ENCODE data around the gene HSP90B1. TPM values are rescaled to one million over a fixed set of nuclear protein-coding genes. Genes with fewer than 3 reads are reported as not detected.

Gene HSP90B1
- total and polyA plus RNA-seq, 2 of the 13 experiments (the other 11 are each of a cell fraction or from before 2014, with no cell fraction given), result 800 to 954 TPM

- no peak for TF ChIP-seq SMAD1 (CRISPR knock-in tag; IDR thresholded peaks at IDR 0.05; ENCODE audit: borderline replicate concordance, low read depth)
- peak; percentile 87 for TF ChIP-seq PTBP1 (IDR thresholded peaks at IDR 0.05; ENCODE audit: low read depth, low read length, poor library complexity, severe bottlenecking)
- TF ChIP-seq ISX (CRISPR knock-in tag; conservative IDR thresholded peaks at IDR 0.05), result no peak
- TF ChIP-seq NR2F2 (IDR thresholded peaks at IDR 0.05; ENCODE audit: borderline replicate concordance, low read depth), result peak; percentile 25; the same call in 1 of the 2 replicates
- no peak for TF ChIP-seq ZNF326 (CRISPR knock-in tag; IDR thresholded peaks at IDR 0.05; ENCODE audit: borderline replicate concordance)
- TF ChIP-seq EED (CRISPR knock-in tag; IDR thresholded peaks at IDR 0.05), result peak; percentile 89; the same call in 1 of the 2 replicates
- no peak for TF ChIP-seq PLRG1 (conservative IDR thresholded peaks at IDR 0.05)
- no peak for TF ChIP-seq SMARCC2 (IDR thresholded peaks at IDR 0.05)
- TF ChIP-seq, protein P1, sequence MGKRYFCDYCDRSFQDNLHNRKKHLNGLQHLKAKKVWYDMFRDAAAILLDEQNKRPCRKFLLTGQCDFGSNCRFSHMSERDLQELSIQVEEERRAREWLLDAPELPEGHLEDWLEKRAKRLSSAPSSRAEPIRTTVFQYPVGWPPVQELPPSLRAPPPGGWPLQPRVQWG (CRISPR knock-in tag; IDR thresholded peaks at IDR 0.05; ENCODE audit: borderline replicate concordance, low read depth), result no peak
- 0 out of 2 replicates have a peak, but pooled peaks have one; percentile 21 for TF ChIP-seq ZBTB33 (CRISPR knock-in tag; IDR thresholded peaks at IDR 0.05)
- no peak for TF ChIP-seq CCAR2 (optimal IDR thresholded peaks at IDR 0.05; ENCODE audit: low read depth, low read length)
- TF ChIP-seq NFE2 (CRISPR knock-in tag; IDR thresholded peaks at IDR 0.05), result no peak
- 0 out of 2 replicates have a peak, but pooled peaks have one; percentile 35 for TF ChIP-seq ZNF616 (CRISPR knock-in tag; IDR thresholded peaks at IDR 0.05; ENCODE audit: low read depth)
- peak; percentile 80; the same call in 1 of the 2 replicates for TF ChIP-seq TFDP1 (CRISPR knock-in tag; IDR thresholded peaks at IDR 0.05; ENCODE audit: borderline replicate concordance)
- peak; percentile 71 for TF ChIP-seq ZNF331 (CRISPR knock-in tag; IDR thresholded peaks at IDR 0.05)
- TF ChIP-seq, protein P2, sequence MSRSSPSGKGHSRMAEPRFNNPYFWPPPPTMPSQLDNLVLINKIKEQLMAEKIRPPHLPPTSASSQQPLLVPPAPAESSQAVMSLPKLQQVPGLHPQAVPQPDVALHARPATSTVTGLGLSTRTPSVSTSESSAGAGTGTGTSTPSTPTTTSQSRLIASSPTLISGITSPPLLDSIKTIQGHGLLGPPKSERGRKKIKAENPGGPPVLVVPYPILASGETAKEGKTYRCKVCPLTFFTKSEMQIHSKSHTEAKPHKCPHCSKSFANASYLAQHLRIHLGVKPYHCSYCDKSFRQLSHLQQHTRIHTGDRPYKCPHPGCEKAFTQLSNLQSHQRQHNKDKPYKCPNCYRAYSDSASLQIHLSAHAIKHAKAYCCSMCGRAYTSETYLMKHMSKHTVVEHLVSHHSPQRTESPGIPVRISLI (CRISPR knock-in tag; IDR thresholded peaks at IDR 0.05; ENCODE audit: borderline replicate concordance), result peak; percentile 84; the same call in 1 of the 2 replicates
- no peak for TF ChIP-seq MBNL3 (CRISPR knock-in tag; conservative IDR thresholded peaks at IDR 0.05)
- TF ChIP-seq AHR (CRISPR knock-in tag; IDR thresholded peaks at IDR 0.05), result peak; percentile 66; the same call in 1 of the 2 replicates
- 0 out of 2 replicates have a peak, but pooled peaks have one; percentile 72 for TF ChIP-seq REL (CRISPR knock-in tag; conservative IDR thresholded peaks at IDR 0.05)
- TF ChIP-seq ZNF629 (CRISPR knock-in tag; conservative IDR thresholded peaks at IDR 0.05), result no peak; the same call in 1 of the 2 replicates
- no peak for TF ChIP-seq ZNF121 (CRISPR knock-in tag; IDR thresholded peaks at IDR 0.05)
- TF ChIP-seq ZNF30 (CRISPR knock-in tag; IDR thresholded peaks at IDR 0.05), result peak; percentile 69; the same call in 1 of the 2 replicates
- peak; percentile 83; the same call in 1 of the 2 replicates for TF ChIP-seq ZNF788 (CRISPR knock-in tag; IDR thresholded peaks at IDR 0.05; ENCODE audit: borderline replicate concordance)
These were observed 35.6 kb downstream of the HSP90B1 start, which contains the start of gene TDG (continued) for GRCh38 chr12:103965590-103966504.
